ENCODE data around the gene GPATCH4.

DNA sequence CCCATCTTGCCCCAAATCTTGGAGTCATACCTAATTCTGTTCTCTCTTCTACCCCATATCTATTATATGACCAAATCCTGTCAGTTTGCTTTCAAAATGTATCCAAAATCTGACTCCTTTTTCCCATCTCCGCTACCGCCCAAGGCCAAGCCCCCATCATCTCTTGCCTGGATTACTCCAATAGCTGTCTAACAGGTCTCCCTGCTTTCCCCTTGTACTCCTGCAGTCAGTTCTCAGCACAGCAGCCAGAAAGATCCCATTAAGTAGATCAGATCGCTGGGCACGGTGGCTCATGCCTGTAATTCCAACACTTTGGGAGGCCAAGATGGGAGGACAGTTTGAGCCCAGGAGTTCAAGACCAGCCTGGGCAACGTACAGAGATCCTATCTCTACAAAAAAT, 48.8 kb downstream of the GPATCH4 start:
- TF ChIP-seq POLR2A (IDR thresholded peaks at IDR 0.05): no peak
- TF ChIP-seq, protein P1, sequence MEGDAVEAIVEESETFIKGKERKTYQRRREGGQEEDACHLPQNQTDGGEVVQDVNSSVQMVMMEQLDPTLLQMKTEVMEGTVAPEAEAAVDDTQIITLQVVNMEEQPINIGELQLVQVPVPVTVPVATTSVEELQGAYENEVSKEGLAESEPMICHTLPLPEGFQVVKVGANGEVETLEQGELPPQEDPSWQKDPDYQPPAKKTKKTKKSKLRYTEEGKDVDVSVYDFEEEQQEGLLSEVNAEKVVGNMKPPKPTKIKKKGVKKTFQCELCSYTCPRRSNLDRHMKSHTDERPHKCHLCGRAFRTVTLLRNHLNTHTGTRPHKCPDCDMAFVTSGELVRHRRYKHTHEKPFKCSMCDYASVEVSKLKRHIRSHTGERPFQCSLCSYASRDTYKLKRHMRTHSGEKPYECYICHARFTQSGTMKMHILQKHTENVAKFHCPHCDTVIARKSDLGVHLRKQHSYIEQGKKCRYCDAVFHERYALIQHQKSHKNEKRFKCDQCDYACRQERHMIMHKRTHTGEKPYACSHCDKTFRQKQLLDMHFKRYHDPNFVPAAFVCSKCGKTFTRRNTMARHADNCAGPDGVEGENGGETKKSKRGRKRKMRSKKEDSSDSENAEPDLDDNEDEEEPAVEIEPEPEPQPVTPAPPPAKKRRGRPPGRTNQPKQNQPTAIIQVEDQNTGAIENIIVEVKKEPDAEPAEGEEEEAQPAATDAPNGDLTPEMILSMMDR (IDR thresholded peaks at IDR 0.05): no peak
